ENCODE data around the gene DNAJC2.
"Not testable (repeated sequence)": the region's sequence is repeated elsewhere in the genome, so short reads cannot be mapped to it uniquely, and the experiment has no call there.

The DNAJC2 gene

GRCh38 chr7:103341466-103341865 lies 3.1 kb downstream of the DNAJC2 start:
- no peak for DNase-seq (ENCODE audit: low read depth)

DNA sequence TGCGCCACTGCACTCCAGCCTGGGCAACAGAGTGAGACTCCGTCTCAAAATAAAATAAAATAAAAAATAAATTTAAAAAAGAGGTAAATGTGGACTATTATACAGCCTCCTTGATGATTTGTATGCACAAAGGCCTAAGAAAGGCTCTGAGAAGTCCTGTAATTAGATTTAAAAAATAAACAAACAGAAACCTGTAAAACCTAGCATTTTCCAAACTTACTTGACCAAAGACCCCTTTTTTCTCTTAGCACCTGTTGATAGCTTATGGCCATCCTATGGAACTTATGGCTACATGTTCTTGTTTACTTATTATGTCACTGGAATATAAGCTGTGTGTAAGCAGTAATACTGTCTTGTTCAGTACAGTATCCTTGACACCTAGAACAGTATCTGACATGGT lies 5.7 kb downstream of the DNAJC2 start:
- no peak for DNase-seq (ENCODE audit: low read depth)

DNA sequence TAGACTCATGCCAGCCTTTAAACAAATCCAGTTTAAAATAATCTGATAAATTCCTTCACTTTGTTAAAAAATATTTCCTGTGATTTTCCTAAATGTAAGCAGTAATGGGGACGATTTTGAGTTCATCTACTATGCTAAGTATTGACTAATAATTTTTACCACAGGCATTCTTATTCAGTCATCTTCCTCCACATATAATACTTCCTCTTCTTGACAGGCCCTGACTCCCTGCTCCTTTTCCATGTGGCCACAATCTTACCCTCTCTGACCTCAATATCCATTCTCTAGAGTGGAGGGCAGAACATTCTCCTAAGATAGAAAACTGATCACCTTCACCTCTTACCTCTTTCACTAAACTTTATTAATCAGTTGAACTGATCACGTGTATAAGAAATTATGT lies 7.8 kb downstream of the DNAJC2 start:
- no peak for DNase-seq (ENCODE audit: low read depth)

DNA sequence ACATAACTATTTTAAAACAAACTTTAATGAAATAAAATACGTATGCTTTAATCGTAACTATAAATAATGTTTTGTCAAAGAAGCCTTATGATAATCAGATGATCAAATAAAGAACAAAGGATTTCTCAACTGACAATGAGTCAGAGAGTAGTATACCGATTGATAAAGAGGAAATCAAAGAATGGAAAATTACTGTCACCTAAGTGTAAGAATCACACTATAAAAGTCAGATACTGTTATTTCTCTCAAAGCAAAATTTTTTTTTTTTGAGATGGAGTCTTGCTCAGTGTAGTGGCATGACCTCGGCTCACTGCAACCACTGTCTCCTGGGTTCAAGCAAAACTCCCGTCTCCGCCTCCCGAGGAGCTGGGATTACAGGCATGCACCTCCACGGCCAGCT lies 18.8 kb downstream of the DNAJC2 start:
- DNase-seq (ENCODE audit: low read depth): no peak

DNA sequence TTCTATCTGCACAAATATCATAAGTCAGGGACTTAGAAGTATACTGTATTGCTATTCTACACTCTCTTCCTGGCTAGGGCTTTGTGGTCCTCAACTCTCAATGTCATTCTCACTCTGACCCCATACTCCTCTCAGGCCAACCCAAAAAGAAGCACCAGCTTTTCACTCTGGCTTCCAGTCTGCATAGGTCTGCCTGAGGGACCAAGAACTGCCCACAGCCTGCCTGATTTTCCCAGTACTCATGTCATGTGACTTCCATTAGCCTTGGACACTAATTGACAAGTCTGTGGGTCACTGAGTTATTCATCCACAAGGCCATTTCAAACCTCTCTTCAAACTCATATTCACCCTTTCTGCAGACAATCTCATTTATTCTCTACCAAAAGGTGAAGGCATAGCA lies 27.6 kb downstream of the DNAJC2 start:
- DNase-seq (ENCODE audit: low read depth): no peak

DNA sequence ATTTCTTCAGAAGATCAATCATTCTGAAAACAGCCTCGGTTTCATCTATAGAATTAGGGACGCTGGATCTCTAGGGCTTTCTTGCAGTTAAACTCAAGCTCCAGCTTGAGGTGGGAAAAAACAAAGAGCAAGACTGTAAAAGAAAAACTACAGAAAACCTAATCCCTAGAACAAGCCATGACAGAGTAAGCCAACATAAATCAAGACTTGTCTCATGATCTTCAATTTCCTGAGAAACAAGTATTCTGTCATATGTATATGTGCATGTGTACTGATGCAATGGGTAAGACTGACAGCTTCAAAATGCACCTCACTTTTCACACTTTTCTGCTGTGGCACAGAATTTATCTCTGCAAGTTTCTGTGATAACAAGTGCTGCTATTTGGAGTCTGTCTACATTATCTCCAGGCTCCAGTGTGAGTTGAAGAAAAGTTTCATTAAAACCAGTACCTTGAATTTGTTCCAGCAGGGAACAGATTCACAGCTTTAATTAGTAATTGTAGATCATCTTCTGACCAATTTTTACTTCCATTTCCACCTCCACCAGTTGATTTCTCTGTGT lies 28.1 kb downstream of the DNAJC2 start:
- DNase-seq (ENCODE audit: low read depth): no peak

DNA sequence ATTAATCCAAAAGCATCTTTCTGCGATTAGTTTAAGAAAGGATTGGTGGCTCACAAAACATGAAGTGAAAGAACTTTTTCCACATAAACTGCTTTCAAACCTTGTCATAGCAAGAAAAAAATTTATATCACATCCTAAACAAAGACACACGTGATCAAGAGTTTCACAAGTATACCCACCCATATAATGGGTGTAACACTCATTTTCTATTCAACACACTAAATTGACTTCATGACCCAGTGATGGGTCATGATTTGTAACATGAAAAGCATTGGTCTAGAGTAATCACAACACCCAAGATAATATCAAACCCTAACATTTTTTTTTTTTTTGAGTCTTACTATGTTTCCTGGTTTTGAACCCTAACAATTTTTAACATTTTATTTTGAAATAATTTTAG lies 29.7 kb downstream of the DNAJC2 start:
- no peak for DNase-seq (ENCODE audit: low read depth)

DNA sequence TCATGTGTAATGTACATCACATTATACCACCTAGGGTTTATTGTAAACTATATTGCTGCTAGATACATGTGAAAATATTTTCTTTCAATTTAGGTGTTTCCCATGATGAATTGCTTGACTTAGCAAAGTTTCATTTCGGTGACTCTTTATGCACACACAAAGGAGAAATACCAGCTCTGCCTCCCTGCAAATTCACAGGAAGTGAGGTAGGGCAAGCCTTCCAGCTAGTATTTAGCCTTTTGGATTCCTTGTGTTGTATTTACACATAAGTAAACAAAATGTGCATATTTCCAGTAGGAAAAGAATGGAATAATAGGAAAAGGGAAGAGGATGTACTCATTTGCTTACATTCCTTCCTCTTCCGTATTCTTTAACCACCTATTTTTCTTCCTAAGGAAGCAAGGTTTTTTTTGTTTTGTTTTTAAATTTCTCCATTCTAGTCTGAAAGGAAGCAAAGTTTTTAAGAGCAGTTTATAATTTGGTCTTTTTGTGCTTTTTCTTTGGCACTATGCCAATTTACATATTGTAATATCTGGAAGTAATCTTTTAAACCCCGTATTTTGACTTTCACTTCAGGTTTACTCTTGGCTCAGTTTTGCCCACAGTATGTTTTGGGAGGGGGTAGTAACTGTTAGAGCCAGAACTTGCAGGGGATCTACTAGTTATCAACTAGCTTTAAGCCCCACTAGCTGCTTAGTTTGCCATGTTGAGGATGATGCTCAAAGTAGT lies 36.9 kb downstream of the DNAJC2 start:
- no peak for DNase-seq (ENCODE audit: low read depth)

DNA sequence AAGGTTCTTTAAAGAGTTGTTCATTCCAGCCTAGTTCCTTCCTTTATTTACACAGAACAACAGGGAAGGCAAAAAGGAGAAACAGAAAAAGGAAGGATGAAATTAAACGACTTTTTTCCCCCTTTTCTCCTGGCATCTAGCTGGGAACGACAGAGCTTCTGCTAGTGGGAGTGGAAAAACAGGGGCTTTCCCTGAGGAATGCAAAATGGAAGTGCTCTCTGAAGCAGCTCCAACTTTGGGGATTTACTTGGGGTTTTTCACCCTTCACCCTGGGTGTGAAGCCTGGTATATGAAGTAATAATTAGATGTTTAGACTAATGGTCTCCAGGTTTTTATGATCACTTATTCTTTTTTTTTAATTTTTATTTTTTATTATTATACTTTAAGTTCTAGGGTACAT lies 43.1 kb downstream of the DNAJC2 start:
- no peak for DNase-seq (ENCODE audit: low read depth)

- no peak for DNase-seq (ENCODE audit: low read depth)
These were observed 44.9 kb downstream of the DNAJC2 start for GRCh38 chr7:103299660-103300059.

DNA sequence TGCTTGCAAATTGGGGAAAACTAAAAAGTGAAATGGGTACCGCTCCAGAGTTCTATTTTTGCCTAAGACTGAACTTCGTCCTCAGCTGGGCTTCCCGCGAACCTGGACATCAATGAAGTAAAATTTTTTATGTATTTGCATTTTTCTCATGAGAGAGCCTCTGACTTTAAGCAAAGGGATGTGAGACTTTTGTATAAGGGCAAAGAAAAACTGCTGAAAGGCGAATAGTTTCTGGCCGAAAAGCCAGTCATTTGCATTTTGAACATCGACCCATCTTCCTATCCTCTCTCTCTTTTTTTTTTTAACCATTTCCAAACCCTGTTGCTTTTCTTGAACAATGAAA lies 46.8 kb downstream of the DNAJC2 start:
- no peak for DNase-seq (ENCODE audit: low read depth)

GRCh38 chr7:103296901-103297836 lies 47.4 kb downstream of the DNAJC2 start, which contains the start of gene PMPCB:
Gene PMPCB, plus strand, starts transcription at chr7:103297435. Its CDS starts 25 bp downstream, at chr7:103297460.
- peak; percentile 96 for DNase-seq (ENCODE audit: low read depth)

DNA sequence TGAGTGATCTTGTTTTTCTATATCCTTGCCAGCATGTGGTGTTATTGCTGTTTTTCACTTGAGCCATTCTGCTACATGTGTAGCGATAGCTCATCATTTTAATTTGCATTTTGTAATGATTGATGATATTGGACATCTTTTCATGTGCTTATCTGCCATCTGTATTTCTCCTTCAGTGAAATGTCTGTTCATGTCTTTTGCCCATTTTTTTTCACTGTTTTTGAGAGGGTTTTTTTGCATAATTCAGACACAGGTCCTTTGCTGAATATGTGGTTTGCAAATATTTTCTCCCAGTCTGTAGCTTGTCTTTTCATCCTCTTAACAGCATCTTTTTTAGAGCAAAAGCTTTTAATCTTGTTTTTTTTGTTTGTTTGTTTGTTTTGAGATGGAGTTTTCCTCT lies 51.0 kb downstream of the DNAJC2 start:
- DNase-seq (ENCODE audit: low read depth): no peak

- no peak for DNase-seq (ENCODE audit: low read depth)
These were observed 52.4 kb downstream of the DNAJC2 start for GRCh38 chr7:103292122-103292521.

- DNase-seq (ENCODE audit: low read depth): not testable (repeated sequence)
These were observed 61.7 kb downstream of the DNAJC2 start for GRCh38 chr7:103282802-103283427.

- DNase-seq (ENCODE audit: low read depth): not testable (repeated sequence)
These were observed 63.8 kb downstream of the DNAJC2 start for GRCh38 chr7:103280803-103281155.

DNA sequence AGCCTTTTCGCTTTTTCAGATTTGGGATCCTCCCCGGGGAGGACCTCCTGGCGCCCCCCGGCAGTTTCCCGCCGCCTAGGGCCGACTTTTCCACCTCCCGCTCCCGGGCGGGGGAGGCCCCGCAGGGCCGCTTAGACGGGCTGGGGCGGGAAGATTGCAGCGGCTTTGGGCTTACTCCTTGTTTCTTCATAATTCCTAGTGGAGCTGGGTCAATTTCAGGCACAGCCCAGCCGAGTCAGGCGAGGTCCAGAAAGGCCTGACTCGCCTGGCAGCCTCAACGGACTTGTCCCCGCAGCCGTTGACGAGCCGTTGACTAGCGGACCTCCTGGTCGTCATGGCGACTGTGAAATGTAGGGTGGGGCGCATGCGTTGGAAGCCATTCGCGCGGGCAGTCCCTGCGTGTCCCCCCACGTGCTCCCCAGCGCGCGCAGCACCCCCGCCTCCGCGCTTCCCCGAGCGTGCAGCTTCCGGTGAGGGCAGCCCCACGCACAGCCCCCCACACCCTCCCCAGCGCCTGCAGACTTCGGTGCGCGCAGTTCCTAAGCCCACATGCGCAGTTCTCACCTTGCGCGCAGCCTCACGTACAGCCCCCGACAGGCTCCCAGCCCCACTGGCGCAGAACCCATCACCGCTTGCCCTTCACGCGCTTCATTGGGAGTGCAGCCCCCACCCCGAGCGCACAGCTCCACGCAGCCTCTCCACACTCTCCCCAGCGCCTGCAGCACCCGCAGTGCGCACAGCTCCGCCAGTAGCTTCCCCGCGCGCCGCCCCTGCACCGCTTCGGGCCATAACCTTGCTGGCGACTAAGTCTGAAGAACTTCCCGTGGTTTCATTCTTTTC lies 64.4 kb downstream of the DNAJC2 start:
- peak; percentile 77 for DNase-seq (ENCODE audit: low read depth)

- DNase-seq (ENCODE audit: low read depth): not testable (repeated sequence)
These were observed 65.0 kb downstream of the DNAJC2 start for GRCh38 chr7:103279636-103279962.

- DNase-seq (ENCODE audit: low read depth): not testable (repeated sequence)
These were observed 66.4 kb downstream of the DNAJC2 start for GRCh38 chr7:103278195-103278594.

GRCh38 chr7:103274867-103275266 lies 69.7 kb downstream of the DNAJC2 start:
- DNase-seq (ENCODE audit: low read depth): not testable (repeated sequence)

- DNase-seq (ENCODE audit: low read depth): not testable (repeated sequence)
These were observed 71.2 kb downstream of the DNAJC2 start for GRCh38 chr7:103273374-103273773.

GRCh38 chr7:103266229-103266628 lies 78.3 kb downstream of the DNAJC2 start:
- not testable (repeated sequence) for DNase-seq (ENCODE audit: low read depth)

All from stimulated activated CD8-positive, alpha-beta memory T cell treated with anti-CD3 and anti-CD28 coated beads, Interleukin-15, amount 100 ng/mL, for 1 hour (primary cell).